HepG2 (cell line): ENCODE data around the gene SESN3. TPM values are rescaled to one million over a fixed set of nuclear protein-coding genes. Genes with fewer than 3 reads are reported as not detected.

ENCODE experiments used
- ATAC-seq: fragments of 200-7000 bp; cut with Tn5 transposase; 3 replicates; pipeline ENCODE4 v1.9.1; 2020; ENCODE audit warnings: mild to moderate bottlenecking, moderate library complexity
- BruUV-seq: library from RNA; stranded (reverse); fragments of 400-500 nt; replicated peaks from 2 replicates; lab custom pipeline; 2021; lab: Mats Ljungman, UMichigan
- CTCF ChIA-PET: fragments of 300-600 bp; formaldehyde crosslinking; extraction: SDS; loops from one replicate; lab custom pipeline; 2021; ENCODE audit warnings: low total read pairs, inconsistent platforms, low intra/inter-chr PET ratio; lab: Yijun Ruan, JAX
- POLR2A ChIA-PET: fragments of 350-600 bp; sonication (Branson Sonifier 250); formaldehyde crosslinking; loops from one replicate; lab custom pipeline; 2020; ENCODE audit warnings: antibody characterized with exemption, inconsistent platforms; lab: Yijun Ruan, JAX
- DNase-seq: peaks from one replicate; pipeline ENCODE4 v3.0.0-alpha.2; 2015; ENCODE audit warnings: low spot score
- FAIRE-seq: peaks from 3 replicates; lab custom pipeline; 2011; peaks lifted over from hg19 to GRCh38; lab: Jason Lieb, UNC
- H2AFZ ChIP-seq: one replicate; pipeline ENCODE4 v1.6.1; 2011; ENCODE audit warnings: low read length, inconsistent platforms
- H3K27ac ChIP-seq: fragments of 300-600 bp; 3 replicates; pipeline ENCODE4 v1.8.0; 2011; ENCODE audit warnings: mixed run types, mild to moderate bottlenecking, mixed read lengths, low read length, inconsistent platforms; ENCODE audit not compliant: insufficient read depth; ENCODE audit errors: extremely low read length
- H3K27me3 ChIP-seq, 2 experiments: fragments of 200-600 bp in 1 of 2; 2 replicates in 1 of 2; 3 replicates in 1 of 2; pipeline versions ENCODE4 v1.6.0 to v1.8.0; 2011; ENCODE audit warnings: low read length in 2 of 2, mild to moderate bottlenecking in 2 of 2, moderate library complexity in 2 of 2, inconsistent platforms in 1 of 2; ENCODE audit not compliant: insufficient read depth in 2 of 2, control insufficient read depth in 1 of 2
- H3K36me3 ChIP-seq, 2 experiments: fragments of 200-600 bp in 1 of 2; replicated peaks in 1 of 2; 2 replicates in 1 of 2; 3 replicates in 1 of 2; pipeline versions ENCODE4 v1.5.1 to v1.8.0; 2011; ENCODE audit warnings: low read length in 2 of 2, inconsistent platforms in 1 of 2; ENCODE audit not compliant: insufficient read depth in 2 of 2, control insufficient read depth in 1 of 2
- H3K4me1 ChIP-seq: 2 replicates; pipeline ENCODE4 v1.5.1; 2012; ENCODE audit warnings: low read length, inconsistent platforms; ENCODE audit not compliant: insufficient read depth
- H3K4me2 ChIP-seq: 2 replicates; pipeline ENCODE4 v1.6.0; 2011; ENCODE audit warnings: low read depth, low read length, inconsistent platforms
- H3K4me3 ChIP-seq, 3 experiments: fragments of 200-600 bp in 1 of 3; sonication (generic), shearing (Covaris generic) in 1 of 3; replicated peaks in 1 of 3; 2 replicates each; pipeline ENCODE4 v1.5.1; 2011 to 2016; ENCODE audit warnings: low read length in 3 of 3, inconsistent platforms in 2 of 3, low read depth in 2 of 3, mild to moderate bottlenecking in 2 of 3, control low read depth in 1 of 3, mixed read lengths in 1 of 3; ENCODE audit not compliant: insufficient read depth in 1 of 3
- H3K79me2 ChIP-seq: one replicate; pipeline ENCODE4 v1.6.1; 2011; ENCODE audit warnings: low read length, inconsistent platforms; ENCODE audit not compliant: insufficient read depth
- H3K9ac ChIP-seq: 2 replicates; pipeline ENCODE4 v1.6.0; 2011; ENCODE audit warnings: mild to moderate bottlenecking, low read depth, low read length, inconsistent platforms; ENCODE audit not compliant: insufficient read depth
- H3K9me3 ChIP-seq: 2 replicates; pipeline ENCODE4 v1.5.1; 2012; ENCODE audit warnings: mild to moderate bottlenecking, low read length
- H4K20me1 ChIP-seq: 2 replicates; pipeline ENCODE4 v1.6.0; 2011; ENCODE audit warnings: inconsistent platforms, mild to moderate bottlenecking, low read length, moderate library complexity; ENCODE audit not compliant: insufficient read depth
- HES4 ChIP-seq: sonication (generic); formaldehyde crosslinking; IDR thresholded peaks from 2 replicates; pipeline ENCODE4 v1.9.0; 2021; ENCODE audit warnings: mild to moderate bottlenecking, missing genetic modification reagents, borderline replicate concordance
- ZNF678 ChIP-seq: sonication (generic); formaldehyde crosslinking; IDR thresholded peaks from 2 replicates; pipeline ENCODE4 v1.4.0; 2020; ENCODE audit warnings: mild to moderate bottlenecking, missing genetic modification reagents
- ZNF777 ChIP-seq: sonication (generic); formaldehyde crosslinking; IDR thresholded peaks from 2 replicates; pipeline ENCODE4 v1.4.0; 2020; ENCODE audit warnings: missing genetic modification reagents
- WGBS: methylation state at CpG from one replicate; pipeline ENCODE4 v1.1.6; 2017; ENCODE audit warnings: low lambda C conversion rate; 5-methylcytosine and 5-hydroxymethylcytosine counted together
- in situ Hi-C: cut with HindIII; loops from 2 replicates; pipeline ENCODE4 v1.10.0; 2017; ENCODE audit warnings: low pct_unique_long_range_greater_than_20kb; ENCODE audit not compliant: extremely low pct_ligation_motif_present
- intact Hi-C: fragments of 100-400 bp; cut with micrococcal nuclease; formaldehyde crosslinking; loops from one replicate; pipeline ENCODE4 v1.10.0; 2022; ENCODE audit not compliant: unreplicated experiment
- polyA plus RNA-seq, 8 experiments: library from polyadenylated mRNA; depleted of rRNA in 3 of 8; stranded (reverse) in 7 of 8; unstranded in 1 of 8; fragments of >200 nt; fragmentation: Illumina TruSeq in 4 of 8; extraction: Trizol in 4 of 8; gene quantifications; 2 replicates each; pipeline versions ENCODE4 v1.2.1 to v1.2.3, GENCODE V29; 2011 to 2016; ENCODE audit warnings: low read depth in 4 of 8, missing spikeins in 1 of 8, mixed read lengths in 1 of 8; ENCODE audit not compliant: insufficient read depth in 1 of 8
- total RNA-seq, 5 experiments: library from RNA; depleted of rRNA; stranded (reverse); fragments of >200 nt; fragmentation: Illumina TruSeq; extraction: Trizol; gene quantifications; 2 replicates each; pipeline ENCODE4 v1.2.3, GENCODE V29; 2016; ENCODE audit warnings: low read depth in 1 of 5
- TF ChIP-seq, protein P1 (sequence below): sonication (generic); formaldehyde crosslinking; IDR thresholded peaks from 2 replicates; pipeline ENCODE4 v1.4.0; 2020; ENCODE audit warnings: missing genetic modification reagents
- TF ChIP-seq, protein P2 (sequence below): sonication (generic); formaldehyde crosslinking; IDR thresholded peaks from 2 replicates; pipeline ENCODE4 v1.4.0; 2020; ENCODE audit warnings: missing genetic modification reagents, borderline replicate concordance

Gene SESN3
- total and polyA plus RNA-seq, 2 of the 13 experiments (the other 11 are each of a cell fraction or from before 2014, with no cell fraction given) = 0.53 to 0.86 TPM

DNA sequence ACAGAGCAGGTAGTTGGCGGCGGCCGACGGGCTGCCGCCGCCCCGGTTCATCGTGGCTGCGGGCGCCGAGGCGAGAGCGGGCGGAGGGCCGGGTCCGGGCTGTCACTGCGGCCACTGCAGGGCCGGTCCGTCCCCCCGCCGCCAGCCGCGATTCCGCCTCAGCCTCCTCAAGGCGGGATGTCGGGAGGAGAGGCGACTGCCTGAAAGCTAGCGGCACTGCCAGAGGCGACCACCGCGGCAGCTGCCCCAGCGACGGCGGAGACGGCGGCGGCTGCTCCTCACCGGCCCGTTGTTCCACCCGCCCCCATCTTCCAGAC is 234 bp downstream of the SESN3 start:
- no peak overlapping the region for H2AFZ ChIP-seq
- ATAC-seq = peak; percentile 42
- no CpG with 5 or more reads among the region's 40 CpGs for WGBS
- FAIRE-seq = no peak
- H3K79me2 ChIP-seq = no peaks in the 10 kb centered on the region
- H3K36me3 ChIP-seq = no peaks in the 10 kb centered on the region
- H3K27me3 ChIP-seq = peaks cover 0 to 36% of the 10 kb centered on the region in 2 experiments; a peak in 3 of 5 replicates
- H3K4me3 ChIP-seq = peak overlapping the region; percentile 47 to 73 (median 62)
- H3K27ac ChIP-seq = no peak overlapping the region
- H3K4me2 ChIP-seq = peak overlapping the region; percentile 73
- intact Hi-C loops (loop anchor here (2.0 kb wide), 4 partner anchors 52 to 558 kb away; partner anchors contain the start of gene FAM76B), in situ Hi-C loops (loop anchor here (25.0 kb wide), 1 partner anchor 143 kb away; the partner anchor contains the start of gene ENDOD1)
- peak overlapping the region; percentile 21; the same call in 1 of the 2 replicates for H3K9ac ChIP-seq
- peaks cover 29% of the 10 kb centered on the region for H3K4me1 ChIP-seq
- DNase-seq = no peak
- POLR2A ChIA-PET = interaction anchor here (1.0 to 1.1 kb wide), 3 partner anchors 164 to 561 kb away, joined by 3 to 4 read pairs (median 3); partner anchors contain the start of genes CWC15, KDM4D and SRSF8
- CTCF ChIA-PET = no interaction called here
- no TSS peak for BruUV-seq
- no peaks in the 10 kb centered on the region for H4K20me1 ChIP-seq
- H3K9me3 ChIP-seq = no peaks in the 10 kb centered on the region
- TF ChIP-seq ZNF678 (no peak), HES4 (0 out of 2 replicates have a peak, but pooled peaks have one; percentile 28), ZNF777 (peak; percentile 66)
- TF ChIP-seq, protein P1, sequence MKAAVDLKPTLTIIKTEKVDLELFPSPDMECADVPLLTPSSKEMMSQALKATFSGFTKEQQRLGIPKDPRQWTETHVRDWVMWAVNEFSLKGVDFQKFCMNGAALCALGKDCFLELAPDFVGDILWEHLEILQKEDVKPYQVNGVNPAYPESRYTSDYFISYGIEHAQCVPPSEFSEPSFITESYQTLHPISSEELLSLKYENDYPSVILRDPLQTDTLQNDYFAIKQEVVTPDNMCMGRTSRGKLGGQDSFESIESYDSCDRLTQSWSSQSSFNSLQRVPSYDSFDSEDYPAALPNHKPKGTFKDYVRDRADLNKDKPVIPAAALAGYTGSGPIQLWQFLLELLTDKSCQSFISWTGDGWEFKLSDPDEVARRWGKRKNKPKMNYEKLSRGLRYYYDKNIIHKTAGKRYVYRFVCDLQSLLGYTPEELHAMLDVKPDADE (CRISPR knock-in tag) = peak; percentile 61; the same call in 1 of the 2 replicates
- TF ChIP-seq, protein P2, sequence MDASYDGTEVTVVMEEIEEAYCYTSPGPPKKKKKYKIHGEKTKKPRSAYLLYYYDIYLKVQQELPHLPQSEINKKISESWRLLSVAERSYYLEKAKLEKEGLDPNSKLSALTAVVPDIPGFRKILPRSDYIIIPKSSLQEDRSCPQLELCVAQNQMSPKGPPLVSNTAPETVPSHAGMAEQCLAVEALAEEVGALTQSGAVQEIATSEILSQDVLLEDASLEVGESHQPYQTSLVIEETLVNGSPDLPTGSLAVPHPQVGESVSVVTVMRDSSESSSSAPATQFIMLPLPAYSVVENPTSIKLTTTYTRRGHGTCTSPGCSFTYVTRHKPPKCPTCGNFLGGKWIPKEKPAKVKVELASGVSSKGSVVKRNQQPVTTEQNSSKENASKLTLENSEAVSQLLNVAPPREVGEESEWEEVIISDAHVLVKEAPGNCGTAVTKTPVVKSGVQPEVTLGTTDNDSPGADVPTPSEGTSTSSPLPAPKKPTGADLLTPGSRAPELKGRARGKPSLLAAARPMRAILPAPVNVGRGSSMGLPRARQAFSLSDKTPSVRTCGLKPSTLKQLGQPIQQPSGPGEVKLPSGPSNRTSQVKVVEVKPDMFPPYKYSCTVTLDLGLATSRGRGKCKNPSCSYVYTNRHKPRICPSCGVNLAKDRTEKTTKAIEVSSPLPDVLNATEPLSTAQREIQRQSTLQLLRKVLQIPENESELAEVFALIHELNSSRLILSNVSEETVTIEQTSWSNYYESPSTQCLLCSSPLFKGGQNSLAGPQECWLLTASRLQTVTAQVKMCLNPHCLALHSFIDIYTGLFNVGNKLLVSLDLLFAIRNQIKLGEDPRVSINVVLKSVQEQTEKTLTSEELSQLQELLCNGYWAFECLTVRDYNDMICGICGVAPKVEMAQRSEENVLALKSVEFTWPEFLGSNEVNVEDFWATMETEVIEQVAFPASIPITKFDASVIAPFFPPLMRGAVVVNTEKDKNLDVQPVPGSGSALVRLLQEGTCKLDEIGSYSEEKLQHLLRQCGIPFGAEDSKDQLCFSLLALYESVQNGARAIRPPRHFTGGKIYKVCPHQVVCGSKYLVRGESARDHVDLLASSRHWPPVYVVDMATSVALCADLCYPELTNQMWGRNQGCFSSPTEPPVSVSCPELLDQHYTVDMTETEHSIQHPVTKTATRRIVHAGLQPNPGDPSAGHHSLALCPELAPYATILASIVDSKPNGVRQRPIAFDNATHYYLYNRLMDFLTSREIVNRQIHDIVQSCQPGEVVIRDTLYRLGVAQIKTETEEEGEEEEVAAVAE (CRISPR knock-in tag) = no peak
